Measurements from ENCODE around the gene ADIPOQ.
"Not testable (repeated sequence)": the region's sequence is repeated elsewhere in the genome, so short reads cannot be mapped to it uniquely, and the experiment has no call there.

The ADIPOQ gene

DNA sequence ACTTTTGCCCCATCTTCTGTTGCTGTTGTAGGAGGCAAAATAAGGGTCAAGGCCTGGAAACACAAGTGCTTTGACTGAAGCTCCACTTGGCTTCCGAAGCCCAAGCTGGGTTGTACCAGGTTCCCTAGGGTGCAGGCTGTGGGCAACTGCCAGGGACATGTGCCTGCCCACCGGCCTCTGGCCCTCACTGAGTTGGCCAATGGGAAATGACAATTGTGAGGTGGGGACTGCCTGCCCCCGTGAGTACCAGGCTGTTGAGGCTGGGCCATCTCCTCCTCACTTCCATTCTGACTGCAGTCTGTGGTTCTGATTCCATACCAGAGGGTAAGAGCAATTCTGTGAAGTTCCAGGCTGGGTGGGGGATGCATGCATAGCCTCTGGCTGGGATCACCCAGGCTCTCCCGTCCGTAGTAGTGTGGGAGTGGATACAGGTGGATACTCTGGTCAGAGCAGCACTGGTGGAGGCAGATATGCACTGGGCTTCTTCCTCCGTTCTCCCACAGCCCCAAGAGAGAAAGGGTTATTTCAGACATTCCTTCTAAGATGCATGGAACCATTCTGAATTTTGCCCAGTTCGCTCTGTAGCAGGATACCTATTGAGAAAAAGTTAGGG, at the start of gene ADIPOQ:
TSS of gene ADIPOQ (plus strand) at position 285 of the 613 bp plus-strand sequence. CDS start 10,349 bp downstream, outside the sequence.
- no peak for TF ChIP-seq Cebpa-rat (IDR thresholded peaks at IDR 0.05)
- Histone ChIP-seq H3K9ac (no peak within 1 kb of the TSS), H3K4me3 (no peak within 1 kb of the TSS), H3K36me3 (no peaks in the 10 kb centered on the region), H4K20me1 (no peaks in the 10 kb centered on the region), H3K4me1 (peaks cover 32% of the 10 kb centered on the region), H3K9me3 (no peaks in the 10 kb centered on the region), H3K27me3 (no peaks in the 10 kb centered on the region), H3K27ac (no peak within 1 kb of the TSS), H3K4me2 (no peak within 1 kb of the TSS)

GRCh38 chr3:186798239-186798874, 44.2 kb upstream of the ADIPOQ start:
- Histone ChIP-seq H3K27ac (no peak overlapping the region), H3K36me3 (peaks cover 92% of the 10 kb centered on the region), H3K4me3 (no peak overlapping the region), H3K9ac (no peak overlapping the region), H3K4me2 (no peak overlapping the region), H4K20me1 (no peaks in the 10 kb centered on the region), H3K4me1 (no peaks in the 10 kb centered on the region), H3K27me3 (no peaks in the 10 kb centered on the region), H3K9me3 (no peaks in the 10 kb centered on the region)
- no peak for TF ChIP-seq Cebpa-rat (IDR thresholded peaks at IDR 0.05)

- H3K27ac ChIP-seq, result no peak overlapping the region
- H3K4me1 ChIP-seq, result peaks cover 10% of the 10 kb centered on the region
- no peak overlapping the region for H3K4me2 ChIP-seq
- H3K27me3 ChIP-seq, result no peaks in the 10 kb centered on the region
- no peaks in the 10 kb centered on the region for H4K20me1 ChIP-seq
- no peak for TF ChIP-seq Cebpa-rat (IDR thresholded peaks at IDR 0.05)
- no peak overlapping the region for H3K4me3 ChIP-seq
- no peak overlapping the region for H3K9ac ChIP-seq
- no peaks in the 10 kb centered on the region for H3K9me3 ChIP-seq
- H3K36me3 ChIP-seq, result peaks cover 91% of the 10 kb centered on the region
Observed at GRCh38 chr3:186800285-186800684, 42.2 kb upstream of the ADIPOQ start.

DNA sequence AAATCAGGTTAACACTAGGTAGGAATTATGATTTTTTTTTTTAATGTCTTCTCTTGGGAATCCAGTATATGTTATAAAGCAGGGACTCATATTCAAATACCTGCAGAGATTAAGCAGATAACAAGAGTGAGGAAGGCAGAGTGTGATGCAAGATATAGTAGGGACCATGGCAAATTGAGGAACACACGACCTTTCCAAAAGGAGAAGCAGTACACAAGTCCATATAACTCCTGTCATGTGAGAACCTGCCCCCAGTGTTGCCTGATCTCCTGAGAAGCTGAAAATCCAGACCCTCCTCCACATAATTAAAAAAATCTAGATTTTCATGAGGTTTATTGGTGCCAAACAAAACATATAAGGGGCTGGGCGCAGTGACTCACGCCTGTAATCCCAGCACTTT, 39.8 kb upstream of the ADIPOQ start:
- Histone ChIP-seq H3K9me3 (no peaks in the 10 kb centered on the region), H3K36me3 (peaks cover 70% of the 10 kb centered on the region), H3K4me2 (no peak overlapping the region)

DNA sequence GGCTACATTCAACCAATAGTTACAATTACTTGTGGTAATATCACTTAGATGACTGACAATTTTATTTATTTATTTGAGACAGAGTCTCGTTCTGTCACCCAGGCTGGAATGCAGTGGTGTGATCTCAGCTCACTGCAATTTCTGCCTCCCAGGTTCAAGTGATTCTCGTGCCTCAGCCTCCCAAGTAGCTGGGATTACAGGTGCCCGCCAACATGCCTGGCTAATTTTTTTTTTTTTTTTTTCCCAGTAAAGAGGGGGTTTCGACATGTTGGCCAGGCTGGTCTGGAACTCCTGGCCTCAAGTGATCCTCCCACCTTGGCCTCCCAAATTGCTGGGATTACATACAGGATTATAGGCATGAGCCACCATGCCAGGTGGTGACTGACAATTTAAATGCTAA, 39.1 kb upstream of the ADIPOQ start:
- not testable (repeated sequence) for H3K27me3 ChIP-seq, H3K9me3 ChIP-seq, H3K4me2 ChIP-seq, H3K4me3 ChIP-seq, H4K20me1 ChIP-seq, H3K27ac ChIP-seq, H3K9ac ChIP-seq
- Histone ChIP-seq H3K4me1 (peaks cover 28% of the 10 kb centered on the region), H3K36me3 (peaks cover 62% of the 10 kb centered on the region)

More for the DNA sequence above, 39.8 kb upstream of the ADIPOQ start:
- Histone ChIP-seq H3K27ac (no peak overlapping the region), H4K20me1 (no peaks in the 10 kb centered on the region), H3K4me3 (no peak overlapping the region), H3K27me3 (no peaks in the 10 kb centered on the region), H3K4me1 (peaks cover 27% of the 10 kb centered on the region), H3K9ac (no peak overlapping the region)
- TF ChIP-seq Cebpa-rat (IDR thresholded peaks at IDR 0.05), result no peak

DNA sequence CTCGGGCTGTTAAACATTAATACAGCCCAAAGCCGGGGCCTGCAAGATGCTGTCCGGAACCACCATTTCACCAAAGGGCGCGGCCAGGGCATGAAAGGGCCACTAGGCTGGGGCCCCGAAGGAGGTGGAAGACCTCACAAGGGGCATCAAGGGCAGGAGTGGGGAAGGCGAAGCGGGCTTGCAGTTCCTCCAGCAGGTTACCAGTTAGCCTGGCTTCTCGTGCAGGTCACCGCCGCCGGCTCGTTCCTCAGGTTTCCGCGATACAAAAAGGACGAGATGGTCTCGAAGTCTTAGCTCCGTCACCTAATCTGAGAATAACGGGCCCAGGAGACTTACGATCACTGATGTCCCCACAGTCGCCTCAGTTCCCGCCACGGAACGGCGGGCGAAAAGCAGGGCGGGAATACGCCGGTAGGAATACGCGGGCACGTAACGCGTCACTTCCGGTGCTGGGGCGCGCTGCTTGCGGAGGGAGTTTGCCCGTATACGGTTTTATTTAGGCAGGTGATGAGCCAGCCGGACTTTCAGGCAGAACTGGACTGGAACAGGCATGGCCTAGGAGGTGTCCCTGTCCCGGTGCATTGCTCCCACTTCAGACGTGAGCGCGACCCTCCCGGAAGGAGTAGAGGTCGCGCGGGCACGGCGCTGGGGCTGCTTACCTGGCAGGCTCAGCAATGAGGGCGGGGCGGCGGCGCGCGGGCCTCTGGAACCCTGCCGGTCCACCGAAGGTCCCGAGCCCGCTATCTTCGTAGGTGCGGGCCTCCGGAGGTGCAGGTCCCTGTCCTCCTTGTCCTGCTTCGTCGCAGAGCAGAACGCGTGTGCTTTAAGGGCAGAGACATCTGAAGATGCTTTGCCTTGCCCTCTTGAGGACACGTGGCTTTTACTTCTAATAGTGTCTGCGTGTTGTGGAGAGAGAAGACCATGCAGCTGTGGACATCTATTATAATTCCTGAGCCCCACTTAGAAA, 36.1 kb upstream of the ADIPOQ start, which contains the start of gene RFC4:
TSS of gene RFC4 (minus strand) at position 394 of the 967 bp plus-strand sequence. CDS start 1,769 bp downstream, outside the sequence.
- Histone ChIP-seq H4K20me1 (no peaks in the 10 kb centered on the region), H3K27ac (peak within 1 kb of the TSS; percentile 86), H3K36me3 (peaks cover 37% of the 10 kb centered on the region), H3K9me3 (no peaks in the 10 kb centered on the region), H3K4me3 (peak within 1 kb of the TSS; percentile 74), H3K4me1 (peaks cover 28% of the 10 kb centered on the region), H3K27me3 (no peaks in the 10 kb centered on the region), H3K4me2 (peak within 1 kb of the TSS; percentile 88), H3K9ac (peak within 1 kb of the TSS; percentile 87)
- no peak for TF ChIP-seq Cebpa-rat (IDR thresholded peaks at IDR 0.05)

DNA sequence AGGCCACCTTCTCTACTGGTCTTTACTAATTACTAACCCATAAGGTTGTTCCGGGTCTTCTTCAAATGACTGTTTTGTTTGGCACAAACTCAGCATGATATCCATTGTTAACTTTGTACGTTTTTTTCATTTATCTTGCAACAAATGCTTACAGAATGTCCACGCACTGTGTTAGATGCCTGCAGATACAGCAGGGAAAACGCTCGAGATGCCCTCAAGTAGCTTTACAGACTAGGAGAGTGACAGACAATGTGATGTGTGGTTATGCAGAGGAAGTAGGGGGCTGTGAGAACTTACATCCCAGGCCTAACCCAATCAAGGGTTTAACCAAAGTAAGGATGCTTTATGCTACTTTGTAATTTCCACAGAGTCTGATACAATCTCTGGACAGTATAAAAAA, 35.3 kb upstream of the ADIPOQ start:
- Histone ChIP-seq H4K20me1 (no peaks in the 10 kb centered on the region), H3K9me3 (no peaks in the 10 kb centered on the region), H3K9ac (peak overlapping the region; percentile 87), H3K27me3 (no peaks in the 10 kb centered on the region), H3K27ac (peak overlapping the region; percentile 86), H3K4me2 (peak overlapping the region; percentile 88), H3K4me1 (peaks cover 28% of the 10 kb centered on the region), H3K36me3 (peaks cover 29% of the 10 kb centered on the region), H3K4me3 (peak overlapping the region; percentile 74)
- TF ChIP-seq Cebpa-rat (IDR thresholded peaks at IDR 0.05), result no peak

GRCh38 chr3:186810336-186810996, 32.0 kb upstream of the ADIPOQ start:
- no peaks in the 10 kb centered on the region for H4K20me1 ChIP-seq
- H3K27me3 ChIP-seq, result no peaks in the 10 kb centered on the region
- TF ChIP-seq Cebpa-rat (IDR thresholded peaks at IDR 0.05), result no peak
- peaks cover 16% of the 10 kb centered on the region for H3K4me1 ChIP-seq
- no peaks in the 10 kb centered on the region for H3K36me3 ChIP-seq
- no peak overlapping the region for H3K4me3 ChIP-seq
- H3K9ac ChIP-seq, result no peak overlapping the region
- no peaks in the 10 kb centered on the region for H3K9me3 ChIP-seq
- H3K4me2 ChIP-seq, result no peak overlapping the region
- no peak overlapping the region for H3K27ac ChIP-seq

- not testable (repeated sequence) for H3K9ac ChIP-seq, H3K27ac ChIP-seq, H3K36me3 ChIP-seq, H3K4me2 ChIP-seq, H3K4me3 ChIP-seq, H3K27me3 ChIP-seq, H3K9me3 ChIP-seq, H4K20me1 ChIP-seq
- peaks cover 12% of the 10 kb centered on the region for H3K4me1 ChIP-seq
Observed at GRCh38 chr3:186811313-186811712, 31.2 kb upstream of the ADIPOQ start.

Data from BLaER1 (cell line).